GM18858 (cell line): ENCODE results near the gene ITPK1.
A peak's percentile ranks its signal among the peaks of the same experiment; 100 is the strongest.
"Not testable (repeated sequence)": the region's sequence is repeated elsewhere in the genome, so short reads cannot be mapped to it uniquely, and the experiment has no call there.

Experiments used
- ATAC-seq: cut with Tn5 transposase; IDR thresholded peaks from one replicate; pipeline ENCODE4 v1.9.1; 2021; ENCODE audit not compliant: unreplicated experiment

Gene ITPK1

DNA sequence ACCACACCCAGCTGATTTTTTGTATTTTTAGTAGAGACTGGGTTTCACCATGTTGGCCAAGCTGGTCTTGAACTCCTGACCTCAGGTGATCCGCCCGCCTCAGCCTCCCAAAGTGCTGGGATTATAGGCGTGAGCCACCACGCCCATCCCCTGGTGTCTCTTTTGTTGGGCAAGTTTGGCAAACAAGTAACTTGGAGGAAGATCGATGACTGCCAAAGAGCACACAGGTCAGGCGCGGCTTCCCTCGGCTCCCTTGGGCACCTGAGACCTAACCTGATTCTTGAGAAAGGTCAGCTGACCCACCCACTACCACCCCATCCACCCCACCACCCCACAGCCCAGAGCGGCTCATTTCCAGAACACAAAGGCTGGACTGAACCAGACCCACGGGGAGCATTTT is 9.9 kb downstream of the ITPK1 start:
- ATAC-seq = not testable (repeated sequence)

DNA sequence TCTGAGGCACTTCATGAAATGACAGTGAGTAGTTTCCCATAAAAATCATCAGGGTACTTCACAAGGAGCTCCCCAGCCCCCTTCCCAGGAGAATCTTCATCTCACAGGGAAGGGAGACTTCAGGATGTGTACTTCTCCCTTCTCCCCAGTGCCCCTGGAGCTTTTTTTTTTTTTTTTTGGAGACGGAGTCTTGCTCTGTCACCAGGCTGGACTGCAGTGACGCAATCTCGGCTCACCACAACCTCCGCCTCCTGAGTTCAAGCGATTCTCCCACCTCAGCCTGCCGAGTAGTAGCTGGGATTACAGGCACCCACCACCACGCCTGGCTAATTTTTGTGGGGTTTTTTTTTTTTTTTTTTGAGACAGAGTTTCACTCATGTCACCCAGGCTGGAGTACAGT is 10.4 kb downstream of the ITPK1 start:
- no peak for ATAC-seq

- no peak for ATAC-seq
These were observed 10.8 kb downstream of the ITPK1 start for GRCh38 chr14:93104961-93105360.

DNA sequence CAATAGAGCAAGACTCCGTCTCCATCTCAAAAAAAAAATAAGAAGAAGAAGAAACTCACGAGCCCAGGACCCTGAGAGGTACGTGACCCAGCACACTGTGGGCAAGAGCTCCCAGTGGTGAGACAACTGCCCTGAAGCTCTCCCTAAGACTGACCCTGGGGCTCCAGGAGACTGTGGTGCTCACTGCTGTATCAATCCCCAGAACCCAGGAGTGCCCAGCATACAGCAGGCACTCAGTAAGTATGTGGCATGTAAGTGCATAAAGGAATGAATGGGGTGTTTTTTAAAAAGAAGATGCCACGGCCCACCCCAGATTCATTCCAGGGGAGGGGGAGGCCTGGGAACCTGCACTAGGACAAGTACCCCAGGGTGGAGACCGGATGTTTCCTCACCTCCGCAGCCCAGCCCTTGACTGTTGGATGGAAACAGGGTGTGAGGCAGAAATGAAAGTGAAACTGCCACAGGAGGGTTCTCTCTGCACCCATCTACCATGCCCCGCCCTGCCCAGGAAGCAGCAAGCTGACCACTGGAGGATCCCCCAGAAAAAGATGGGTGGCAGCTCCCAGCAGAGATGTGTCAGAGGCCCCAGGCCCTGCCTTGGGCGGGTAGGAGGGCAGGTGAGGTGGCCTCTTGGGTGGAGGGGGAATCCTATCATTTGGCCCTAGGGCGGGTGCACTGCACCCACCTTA is 12.2 kb downstream of the ITPK1 start:
- peak; percentile 89 for ATAC-seq

- no peak for ATAC-seq
These were observed 13.6 kb downstream of the ITPK1 start for GRCh38 chr14:93102141-93102540.

DNA sequence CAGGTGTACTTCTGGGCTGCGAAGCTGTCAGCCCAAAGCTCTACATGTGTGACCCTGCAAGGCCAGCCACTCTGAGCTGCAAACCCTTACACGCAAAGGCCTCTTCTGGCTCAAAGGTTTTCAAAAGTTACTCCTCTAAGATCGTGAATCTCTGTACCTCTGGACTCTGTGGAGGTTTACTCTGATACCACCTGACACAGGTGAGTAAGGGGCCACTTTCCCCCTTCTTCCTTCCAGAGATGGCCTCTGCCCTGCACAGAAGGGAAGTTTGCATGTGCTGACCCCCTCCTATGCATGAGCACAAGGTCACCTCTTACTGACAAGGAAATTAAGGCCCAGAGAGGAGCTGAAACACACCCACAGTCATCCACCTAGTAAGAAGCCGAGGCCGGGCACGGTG is 14.5 kb downstream of the ITPK1 start:
- ATAC-seq = no peak

DNA sequence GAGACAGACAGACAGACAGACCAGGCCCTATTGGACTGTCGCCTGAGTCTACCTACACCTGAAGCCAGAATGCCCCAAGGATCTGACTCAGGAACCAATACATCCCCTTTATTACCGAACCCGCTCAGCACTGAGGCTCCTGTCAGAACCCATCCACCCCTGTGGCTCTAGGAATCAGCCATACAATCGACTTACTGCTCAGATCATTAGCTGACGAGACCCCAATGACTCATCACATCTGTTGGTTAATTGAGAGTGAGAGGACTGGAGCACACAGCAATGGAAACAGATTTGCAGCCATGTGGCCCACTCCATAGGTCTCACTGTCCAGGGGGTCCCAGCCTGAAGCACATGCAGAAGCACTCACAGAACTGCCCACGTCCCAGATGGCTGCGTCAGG is 15.2 kb downstream of the ITPK1 start:
- no peak for ATAC-seq

- ATAC-seq = no peak
These were observed 15.6 kb downstream of the ITPK1 start for GRCh38 chr14:93100100-93100499.

DNA sequence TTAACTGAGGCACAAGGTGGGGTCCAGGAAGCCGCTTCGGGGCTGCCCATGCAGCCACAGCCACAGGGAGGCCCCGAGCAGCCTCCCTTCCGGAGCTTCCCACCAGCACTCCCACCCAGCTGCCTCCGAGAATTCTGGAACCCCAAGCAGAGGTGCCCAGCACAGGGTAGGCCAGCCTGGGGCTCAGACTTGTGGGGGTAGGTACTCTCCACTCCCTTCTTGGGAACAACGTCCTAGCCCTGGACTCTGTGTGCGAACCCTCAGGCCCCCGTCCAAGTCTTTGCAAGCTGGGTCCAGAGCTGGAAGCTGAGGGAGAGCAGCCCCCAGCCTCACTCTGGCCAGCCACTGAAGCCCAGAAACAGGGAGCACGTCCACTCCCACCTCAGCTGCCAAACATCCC is 16.1 kb downstream of the ITPK1 start:
- no peak for ATAC-seq

DNA sequence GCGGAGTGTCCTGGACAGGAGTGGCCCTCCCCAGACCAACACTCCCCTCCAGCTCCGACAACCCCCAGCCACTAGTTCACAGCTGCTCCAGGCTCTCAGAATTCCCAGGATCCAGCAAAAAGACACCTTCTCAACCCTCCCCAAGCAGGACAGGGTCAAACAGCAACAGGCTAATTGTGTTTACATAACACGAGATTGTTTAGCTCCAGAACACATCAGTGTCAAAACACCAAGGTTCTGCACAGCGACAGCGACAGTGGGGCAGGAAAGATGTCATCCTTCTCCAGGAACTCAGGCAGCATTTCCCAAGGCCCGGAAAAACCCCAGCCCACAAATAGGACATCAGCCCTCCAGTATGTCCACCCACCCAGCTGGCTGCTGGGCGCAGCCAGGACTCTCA is 16.5 kb downstream of the ITPK1 start:
- no peak for ATAC-seq

- no peak for ATAC-seq
These were observed 18.9 kb downstream of the ITPK1 start for GRCh38 chr14:93096691-93097322.

DNA sequence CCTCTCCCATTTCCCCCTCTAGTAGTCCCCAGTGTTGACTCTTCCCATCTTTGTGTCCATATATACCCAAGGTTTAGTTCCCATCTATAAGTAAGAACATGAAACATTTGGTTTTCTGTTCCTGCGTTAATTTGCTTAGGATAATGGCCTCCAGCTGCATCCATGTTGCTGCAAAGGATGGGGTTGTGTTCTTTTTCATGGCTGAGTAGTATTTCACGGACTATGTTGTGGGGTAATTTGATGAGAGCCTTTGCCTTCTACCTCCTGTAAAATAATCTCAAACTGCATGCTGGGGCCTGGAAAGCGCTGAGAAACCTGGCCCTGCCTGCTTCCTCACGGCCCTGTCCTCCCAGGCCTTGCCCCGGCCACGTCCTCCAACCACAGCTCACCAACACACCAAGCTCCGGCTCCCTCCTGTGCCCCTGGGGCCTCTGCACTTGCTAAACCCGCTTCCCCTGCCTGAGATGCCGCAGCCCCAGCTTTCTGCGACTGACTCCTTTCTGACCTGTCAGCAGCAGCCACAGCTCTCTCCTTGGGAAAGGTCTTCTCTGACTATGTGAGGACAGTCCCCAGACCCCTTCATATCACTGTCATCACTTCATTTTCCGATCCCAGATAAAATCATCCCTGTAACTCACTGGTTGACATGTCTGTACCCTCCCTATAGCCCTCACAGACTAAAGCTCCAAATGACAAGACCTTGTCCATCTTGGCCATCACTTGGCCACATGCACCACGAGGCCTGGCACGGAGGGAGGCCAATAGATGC is 19.8 kb downstream of the ITPK1 start:
- no peak for ATAC-seq

- ATAC-seq = no peak
These were observed 21.4 kb downstream of the ITPK1 start for GRCh38 chr14:93094121-93094918.

DNA sequence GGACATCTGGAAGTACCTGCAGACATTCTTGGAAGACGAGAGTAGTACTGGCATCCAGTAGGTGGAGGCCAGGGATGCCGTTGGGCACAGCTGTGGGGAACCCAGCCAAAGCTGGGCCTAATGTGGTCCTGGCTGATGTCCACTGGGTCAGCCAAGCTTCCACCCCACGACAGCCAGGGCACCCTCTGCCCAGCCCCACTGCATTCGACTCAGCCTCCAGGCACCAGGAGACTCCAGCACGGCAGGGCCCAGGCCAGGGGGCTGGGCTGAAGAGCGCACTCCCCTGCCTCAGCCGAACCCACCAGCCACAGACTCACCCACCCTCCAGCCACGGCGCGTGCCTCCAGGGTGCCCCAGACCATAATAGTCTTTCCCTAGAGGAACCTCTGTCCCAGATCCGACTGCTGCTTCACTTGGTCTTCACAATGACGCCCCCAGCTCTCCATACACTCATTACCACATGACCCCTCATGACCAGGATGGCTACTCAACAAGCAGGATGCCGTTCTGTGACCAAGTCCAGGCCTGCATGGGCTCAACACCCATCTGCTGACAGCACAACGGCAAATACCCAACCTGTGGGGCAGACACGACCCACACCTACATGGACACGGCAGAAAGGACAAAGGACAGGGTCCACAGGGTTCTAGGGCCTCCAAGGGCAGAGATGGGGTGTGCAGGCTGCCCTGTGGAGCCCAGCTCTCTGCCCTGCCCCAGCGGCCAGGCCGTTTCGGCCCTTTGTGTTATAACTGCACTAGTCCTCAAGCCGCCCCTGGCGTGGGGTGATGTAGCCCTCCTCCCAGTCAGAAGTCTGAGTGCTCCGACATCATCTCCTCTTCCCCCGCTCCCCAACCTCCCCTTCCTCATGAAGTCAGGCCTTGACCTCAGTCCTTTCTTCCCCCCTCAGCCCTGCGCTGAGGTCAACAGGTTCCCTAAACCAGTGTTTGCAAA is 22.8 kb downstream of the ITPK1 start:
- no peak for ATAC-seq

- ATAC-seq = no peak
These were observed 24.1 kb downstream of the ITPK1 start for GRCh38 chr14:93091666-93092065.

GRCh38 chr14:93090826-93091555 is 24.7 kb downstream of the ITPK1 start:
- no peak for ATAC-seq

GRCh38 chr14:93089521-93090269 is 26.0 kb downstream of the ITPK1 start:
- ATAC-seq = no peak

- ATAC-seq = no peak
These were observed 29.2 kb downstream of the ITPK1 start for GRCh38 chr14:93086441-93087055.
